NCI-H446 (cell line): ENCODE data around the gene MTARC1.

Experiments used
- DNase-seq, 2 experiments: peaks; one replicate each; lab custom pipeline; 2025; lab: John Stamatoyannopoulos, UW

MTARC1 gene

DNA sequence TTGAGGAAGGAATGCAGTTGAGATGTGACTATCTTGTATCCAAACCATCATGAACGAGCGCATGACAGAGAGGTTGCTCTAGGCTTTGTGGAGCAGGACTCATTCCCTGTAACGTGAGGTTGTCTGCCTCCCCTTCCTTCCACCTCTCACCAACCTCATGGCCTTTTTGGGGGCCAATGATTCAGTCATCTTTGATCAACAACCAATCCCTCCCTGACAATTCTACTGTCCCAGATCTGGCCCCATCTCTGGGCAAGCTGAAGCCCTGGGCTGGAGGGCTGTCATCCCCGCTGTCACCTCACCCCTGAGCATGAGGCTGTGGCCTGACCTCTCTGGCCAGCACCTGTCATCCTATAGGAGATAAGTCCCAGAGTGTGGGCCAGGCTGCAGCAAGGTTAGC is 19.7 kb downstream of the MTARC1 start:
- no peak for DNase-seq

- DNase-seq: no peak
These were observed 21.0 kb downstream of the MTARC1 start for GRCh38 chr1:220807726-220808125.

DNA sequence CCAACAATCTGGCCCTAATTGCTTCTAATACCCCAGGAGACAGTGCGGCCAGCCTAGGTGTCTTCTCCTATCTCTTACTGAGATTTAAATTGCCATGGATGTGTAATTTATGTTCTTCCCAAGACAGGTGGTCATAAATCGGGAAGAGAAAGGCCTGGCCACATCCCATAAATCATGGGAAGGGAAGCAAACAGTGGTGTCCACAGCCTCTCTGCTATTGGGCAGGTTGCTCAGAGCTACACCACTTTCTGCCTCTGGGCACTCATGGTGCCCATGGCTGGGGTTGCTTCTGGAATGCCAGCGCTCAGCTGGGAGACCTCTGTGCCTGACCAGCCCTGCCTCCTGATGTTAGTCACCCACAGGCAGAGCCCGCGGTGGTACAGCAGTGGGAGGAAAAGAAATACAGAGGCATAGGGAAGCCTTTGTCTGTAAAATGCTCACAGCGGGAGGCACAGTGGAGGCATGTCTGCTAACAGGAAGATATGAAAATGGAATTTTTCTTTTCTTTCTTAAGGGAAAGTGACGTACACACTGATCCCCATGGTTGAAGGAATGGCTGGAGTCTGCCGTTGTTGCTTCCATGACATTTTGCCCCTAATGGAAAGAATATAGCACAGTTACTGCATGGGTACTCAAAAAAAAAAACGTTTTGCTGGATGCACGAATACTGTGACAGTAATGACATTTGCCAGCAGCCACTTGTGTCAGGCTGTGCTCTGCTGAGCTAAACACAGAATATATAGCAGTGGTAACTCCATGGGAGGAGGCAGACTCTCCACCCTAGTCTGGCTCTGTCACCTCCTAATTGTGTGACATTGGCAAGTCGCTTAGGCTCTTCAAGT is 21.9 kb downstream of the MTARC1 start:
- no peak for DNase-seq

DNA sequence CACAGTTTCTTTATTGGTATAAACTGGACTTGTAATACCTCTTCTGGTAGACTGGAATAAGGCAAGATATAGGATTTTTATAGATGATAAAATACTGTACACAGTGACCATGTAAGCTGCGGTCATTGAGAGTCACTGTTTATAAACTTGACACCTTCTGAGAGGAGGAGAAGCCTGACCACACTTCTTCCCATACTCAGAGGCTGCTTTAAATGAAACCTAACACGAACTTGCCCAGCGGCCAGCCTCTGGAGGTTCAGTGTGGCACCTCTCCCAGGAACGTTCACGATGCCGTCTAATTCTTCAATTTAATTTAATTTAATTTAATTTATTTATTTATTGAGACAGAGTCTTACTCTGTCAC is 22.5 kb downstream of the MTARC1 start:
- no peak for DNase-seq

- no peak for DNase-seq
These were observed 23.0 kb downstream of the MTARC1 start for GRCh38 chr1:220809704-220810103.

- DNase-seq: peak; percentile 44 to 86
These were observed 23.5 kb downstream of the MTARC1 start for GRCh38 chr1:220810179-220810653.

DNA sequence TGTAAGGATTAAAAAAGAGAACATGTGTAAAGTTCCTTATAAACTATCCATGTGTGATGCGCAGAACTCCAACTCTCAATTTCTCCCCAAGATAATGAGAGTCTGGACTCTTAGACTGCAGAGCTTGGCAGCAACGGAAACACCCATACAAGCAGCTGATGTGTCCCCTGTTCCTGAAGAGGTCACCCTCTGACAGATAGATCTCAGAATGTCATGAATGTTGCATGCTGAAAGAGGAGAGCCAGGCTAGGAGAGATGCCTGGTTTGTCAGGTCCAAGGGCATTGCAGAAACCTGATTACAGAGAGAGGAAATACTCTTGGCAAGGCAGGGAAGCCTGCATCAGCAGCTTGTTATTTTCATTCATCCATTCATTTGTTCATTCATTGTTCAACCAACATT is 24.2 kb downstream of the MTARC1 start:
- no peak for DNase-seq

DNA sequence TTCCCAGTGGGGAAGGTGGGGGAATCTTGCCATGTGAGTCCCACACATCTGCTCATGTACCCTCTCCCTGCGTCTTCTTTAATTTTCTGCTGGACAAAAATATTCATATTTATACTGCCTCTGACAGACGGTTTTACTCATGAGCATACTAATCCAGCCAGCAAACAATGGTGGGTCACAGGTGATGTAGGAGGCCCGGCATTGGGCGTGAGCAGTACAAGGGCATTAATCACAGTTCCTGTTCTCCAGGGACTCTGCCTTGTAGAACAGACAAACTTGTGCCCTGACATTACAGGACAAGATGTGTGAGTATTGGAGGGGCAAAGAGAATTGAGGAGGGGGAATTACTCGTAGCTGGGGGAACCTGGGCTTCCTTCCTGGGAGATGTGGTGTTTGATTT is 25.0 kb downstream of the MTARC1 start:
- DNase-seq: no peak

DNA sequence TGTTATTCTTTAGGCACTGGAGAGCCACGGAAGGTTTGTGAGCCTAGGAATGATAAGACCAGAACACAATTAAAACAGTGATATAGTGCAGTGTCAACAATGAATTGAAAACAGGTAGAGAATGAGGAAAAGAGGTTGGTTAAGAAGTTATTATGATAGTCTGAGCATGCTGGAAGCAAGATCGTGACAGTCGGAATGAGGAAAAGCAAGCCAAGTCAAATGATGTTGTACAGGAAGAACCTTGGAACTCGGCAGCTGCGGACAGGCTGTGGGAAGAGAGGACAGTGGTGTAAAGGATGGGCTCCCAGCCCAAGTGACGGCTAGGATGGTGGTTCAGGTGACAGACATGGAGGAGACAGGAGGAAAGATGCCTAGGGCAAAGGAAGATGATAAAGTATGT is 25.6 kb downstream of the MTARC1 start:
- DNase-seq: no peak

- no peak for DNase-seq
These were observed 26.3 kb downstream of the MTARC1 start for GRCh38 chr1:220813013-220813412.

- no peak for DNase-seq
These were observed 28.7 kb downstream of the MTARC1 start for GRCh38 chr1:220815409-220815808.

- DNase-seq: no peak
These were observed 31.2 kb downstream of the MTARC1 start for GRCh38 chr1:220817907-220818306.

DNA sequence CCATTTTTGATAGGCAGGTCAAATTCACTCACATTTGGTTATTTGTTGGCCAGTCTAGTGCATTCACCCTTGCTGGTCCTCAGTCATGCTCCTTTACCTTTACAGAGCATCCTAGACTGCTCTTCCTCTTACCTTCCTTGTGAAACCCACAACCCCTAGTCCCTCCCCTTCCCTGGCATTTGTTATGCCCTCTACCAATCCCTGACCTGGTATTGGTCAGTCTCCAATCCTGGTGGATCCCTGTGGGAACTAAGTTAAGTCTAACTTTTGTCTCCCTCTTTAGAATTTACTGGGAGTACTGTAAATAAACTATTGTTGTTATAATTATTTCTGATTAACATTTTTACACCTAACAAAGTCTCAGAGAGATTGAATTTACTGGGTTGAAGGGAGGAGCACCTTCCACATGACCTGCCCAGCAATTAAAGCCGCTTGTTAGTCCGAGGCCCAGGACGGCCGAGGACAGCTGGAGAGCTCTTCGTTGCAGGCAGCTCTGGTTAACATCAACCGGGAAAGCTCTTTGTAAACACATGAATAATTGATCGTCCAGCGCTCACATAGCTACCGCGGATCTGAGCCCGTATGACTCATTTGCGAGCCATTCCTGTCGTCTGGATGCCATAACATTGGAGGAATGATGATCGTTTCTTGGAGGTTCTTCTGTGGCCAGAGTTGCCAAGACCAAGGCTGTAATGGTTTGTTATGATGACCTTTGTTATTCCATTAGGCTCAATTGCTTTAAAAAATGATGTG is 31.9 kb downstream of the MTARC1 start:
- no peak for DNase-seq

GRCh38 chr1:220819467-220820026 is 32.8 kb downstream of the MTARC1 start:
- no peak for DNase-seq

GRCh38 chr1:220824031-220824989 is 37.6 kb downstream of the MTARC1 start:
- DNase-seq: no peak

GRCh38 chr1:220825819-220826551 is 39.3 kb downstream of the MTARC1 start:
- DNase-seq: no peak

DNA sequence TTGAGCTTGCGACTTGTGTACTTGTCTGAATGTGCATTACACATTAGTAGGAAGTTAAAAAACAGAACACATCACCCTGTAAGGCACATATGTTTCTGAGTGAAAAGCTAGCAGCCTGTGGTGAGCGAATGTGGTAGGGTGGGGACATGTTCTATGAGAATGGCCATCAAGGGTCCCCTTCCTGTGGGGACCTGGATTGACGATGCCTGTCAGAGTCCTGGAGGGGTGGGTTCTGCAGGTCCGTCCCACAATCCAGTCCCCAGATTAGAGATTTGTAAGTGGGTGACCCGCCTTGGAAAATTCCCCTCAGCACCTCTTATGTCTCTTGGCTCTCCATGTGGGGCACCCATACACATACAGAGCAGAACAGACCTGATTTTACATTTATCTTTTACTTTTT is 40.0 kb downstream of the MTARC1 start:
- no peak for DNase-seq

GRCh38 chr1:220827445-220828178 is 40.9 kb downstream of the MTARC1 start:
- DNase-seq: no peak

- DNase-seq: peak in 1 of 2 experiments; percentile 62
These were observed 41.4 kb downstream of the MTARC1 start for GRCh38 chr1:220828179-220828490.

GRCh38 chr1:220828950-220829586 is 42.4 kb downstream of the MTARC1 start:
- DNase-seq: no peak
